H1 (cell line): Measurements from ENCODE around the gene CMIP. TPM values are rescaled to one million over a fixed set of nuclear protein-coding genes. Genes with fewer than 3 reads are reported as not detected.

Experiments
- CTCF ChIA-PET: fragments of 300-600 bp; sonication (Branson Sonifier 250); formaldehyde crosslinking; loops from one replicate; lab custom pipeline; 2021; ENCODE audit not compliant: partially characterized antibody; lab: Charles Lee
- POLR2A ChIA-PET: fragments of 300-600 bp; sonication (Branson Sonifier 250); formaldehyde crosslinking; loops from one replicate; lab custom pipeline; 2021; ENCODE audit warnings: inconsistent platforms; ENCODE audit not compliant: partially characterized antibody; lab: Charles Lee
- DNase-seq, 2 experiments: peaks; one replicate each; pipeline versions ENCODE4 v3.0.0 to v3.0.0-alpha.2; 2010 to 2022; ENCODE audit warnings: low spot score in 2 of 2, low read depth in 1 of 2, mixed read lengths in 1 of 2
- FAIRE-seq: peaks from 2 replicates; lab custom pipeline; 2011; peaks lifted over from hg19 to GRCh38; lab: Jason Lieb, UNC
- H2AFZ ChIP-seq: 2 replicates; pipeline ENCODE4 v1.8.1; 2012; ENCODE audit warnings: low read length, inconsistent platforms
- H2AK5ac ChIP-seq: 2 replicates; pipeline ENCODE4 v1.6.1; 2013; ENCODE audit warnings: low read depth, low read length
- H2BK120ac ChIP-seq: replicated peaks from 2 replicates; pipeline ENCODE3; 2013; ENCODE audit warnings: low read depth, low read length, inconsistent platforms
- H2BK12ac ChIP-seq: 2 replicates; pipeline ENCODE4 v1.6.1; 2013; ENCODE audit warnings: low read depth, low read length
- H2BK15ac ChIP-seq: 2 replicates; pipeline ENCODE4 v1.6.1; 2013; ENCODE audit warnings: low read length
- H2BK20ac ChIP-seq: 2 replicates; pipeline ENCODE4 v1.6.1; 2013; ENCODE audit warnings: low read length
- H2BK5ac ChIP-seq: 2 replicates; pipeline ENCODE4 v1.6.1; 2013; ENCODE audit warnings: low read depth, low read length
- H3K14ac ChIP-seq: 2 replicates; pipeline ENCODE4 v1.6.1; 2013; ENCODE audit warnings: inconsistent platforms; ENCODE audit not compliant: insufficient read length
- H3K18ac ChIP-seq: 2 replicates; pipeline ENCODE4 v1.6.1; 2013; ENCODE audit warnings: low read length; ENCODE audit errors: extremely low read depth
- H3K23ac ChIP-seq: 2 replicates; pipeline ENCODE4 v1.6.1; 2013; ENCODE audit warnings: inconsistent platforms; ENCODE audit not compliant: insufficient read length
- H3K23me2 ChIP-seq: 2 replicates; pipeline ENCODE4 v1.6.1; 2013; ENCODE audit warnings: low read depth, low read length
- H3K27ac ChIP-seq: 2 replicates; pipeline ENCODE4 v1.6.1; 2011; ENCODE audit warnings: low read depth, low read length, inconsistent platforms
- H3K27me3 ChIP-seq, 4 experiments: replicated peaks in 1 of 4; 1 replicate in 1 of 4; 2 replicates in 3 of 4; pipeline versions ENCODE4 v1.6.1 to v1.8.1; 2011 to 2013; ENCODE audit warnings: low read length in 3 of 4, mild to moderate bottlenecking in 3 of 4, inconsistent platforms in 2 of 4, mixed read lengths in 2 of 4, moderate library complexity in 1 of 4; ENCODE audit not compliant: control insufficient read depth in 3 of 4, insufficient read depth in 3 of 4; ENCODE audit errors: extremely low read depth in 1 of 4
- H3K36me3 ChIP-seq, 4 experiments: 2 replicates each; pipeline versions ENCODE4 v1.6.1 to v1.8.1; 2011 to 2013; ENCODE audit warnings: mild to moderate bottlenecking in 4 of 4, low read length in 3 of 4, moderate library complexity in 2 of 4, control low read depth in 1 of 4, inconsistent platforms in 1 of 4; ENCODE audit not compliant: insufficient read depth in 4 of 4, control insufficient read depth in 2 of 4
- H3K4ac ChIP-seq: replicated peaks from 2 replicates; pipeline ENCODE3; 2013; ENCODE audit warnings: low read length, low read depth, mixed read lengths, inconsistent platforms; ENCODE audit not compliant: insufficient read length
- H3K4me1 ChIP-seq, 4 experiments: replicated peaks in 1 of 4; 1 replicate in 1 of 4; 2 replicates in 3 of 4; pipeline versions ENCODE4 v1.6.1 to v1.8.1; 2011 to 2013; ENCODE audit warnings: low read length in 3 of 4, inconsistent platforms in 2 of 4, mixed read lengths in 1 of 4; ENCODE audit not compliant: insufficient read depth in 4 of 4, control insufficient read depth in 3 of 4
- H3K4me2 ChIP-seq, 2 experiments: 2 replicates each; pipeline versions ENCODE4 v1.6.1 to v1.8.1; 2011 to 2013; ENCODE audit warnings: low read depth in 2 of 2, low read length in 2 of 2, control low read depth in 1 of 2, inconsistent platforms in 1 of 2, mild to moderate bottlenecking in 1 of 2; ENCODE audit not compliant: insufficient read depth in 1 of 2
- H3K4me3 ChIP-seq, 4 experiments: fragments of 200-600, 300-600 bp in 1 of 4; sonication (generic), shearing (Covaris generic), sonication (Bioruptor Twin) in 1 of 4; 2 replicates each; pipeline versions ENCODE4 v1.5.1 to v1.8.1; 2011 to 2016; ENCODE audit warnings: low read length in 4 of 4, low read depth in 3 of 4, control low read depth in 2 of 4, inconsistent platforms in 2 of 4, mild to moderate bottlenecking in 2 of 4, mixed read lengths in 1 of 4, moderate library complexity in 1 of 4; ENCODE audit not compliant: insufficient read depth in 2 of 4; ENCODE audit errors: extremely low read depth in 1 of 4
- H3K56ac ChIP-seq: replicated peaks from 2 replicates; pipeline ENCODE3; 2013; ENCODE audit warnings: low read depth, mild to moderate bottlenecking, mixed read lengths, low read length, inconsistent platforms; ENCODE audit not compliant: insufficient read length
- H3K79me1 ChIP-seq: 2 replicates; pipeline ENCODE4 v1.6.1; 2013; ENCODE audit warnings: low read depth, low read length, control low read depth
- H3K79me2 ChIP-seq, 2 experiments: 2 replicates each; pipeline versions ENCODE4 v1.6.1 to v1.8.1; 2012 to 2013; ENCODE audit warnings: low read length in 2 of 2, mild to moderate bottlenecking in 2 of 2, inconsistent platforms in 1 of 2; ENCODE audit not compliant: insufficient read depth in 2 of 2, control insufficient read depth in 1 of 2
- H3K9ac ChIP-seq, 4 experiments: replicated peaks in 1 of 4; 1 replicate in 1 of 4; 2 replicates in 3 of 4; pipeline versions ENCODE4 v1.6.1 to v1.8.1; 2011 to 2013; ENCODE audit warnings: low read depth in 3 of 4, low read length in 3 of 4, control low read depth in 2 of 4, mild to moderate bottlenecking in 2 of 4, moderate library complexity in 2 of 4, inconsistent platforms in 1 of 4; ENCODE audit errors: extremely low read depth in 1 of 4
- H3K9me3 ChIP-seq, 2 experiments: 2 replicates each; pipeline versions ENCODE4 v1.6.1 to v1.8.1; 2012 to 2013; ENCODE audit warnings: mild to moderate bottlenecking in 2 of 2, moderate library complexity in 2 of 2, control low read depth in 1 of 2, inconsistent platforms in 1 of 2, low read depth in 1 of 2, low read length in 1 of 2, mixed read lengths in 1 of 2; ENCODE audit not compliant: insufficient read depth in 2 of 2
- H4K20me1 ChIP-seq, 2 experiments: replicated peaks in 1 of 2; 2 replicates each; pipeline versions ENCODE3 to v1.8.1; 2011 to 2013; ENCODE audit warnings: inconsistent platforms in 2 of 2, low read length in 2 of 2, mild to moderate bottlenecking in 1 of 2; ENCODE audit not compliant: insufficient read depth in 2 of 2, control insufficient read depth in 1 of 2
- H4K5ac ChIP-seq: 2 replicates; pipeline ENCODE4 v1.6.1; 2013; ENCODE audit warnings: low read length, low read depth, mixed read lengths, inconsistent platforms; ENCODE audit not compliant: insufficient read length
- H4K8ac ChIP-seq: 2 replicates; pipeline ENCODE4 v1.8.0; 2013; ENCODE audit warnings: mild to moderate bottlenecking, moderate library complexity, low read length, inconsistent platforms; ENCODE audit not compliant: insufficient read depth; ENCODE audit errors: extremely low read depth
- H4K91ac ChIP-seq: replicated peaks from 2 replicates; pipeline ENCODE3; 2013; ENCODE audit warnings: low read length, mixed read lengths, inconsistent platforms; ENCODE audit not compliant: insufficient read length
- EGR1 ChIP-seq: IDR thresholded peaks from 2 replicates; pipeline ENCODE4 v1.6.1; 2011; ENCODE audit warnings: low read depth, low read length, borderline replicate concordance
- POLR2A ChIP-seq, 2 experiments: IDR thresholded peaks; 1 replicate in 1 of 2; 2 replicates in 1 of 2; pipeline ENCODE4 v1.6.1; 2011; ENCODE audit warnings: low read depth in 2 of 2, low read length in 2 of 2, mild to moderate bottlenecking in 2 of 2; ENCODE audit errors: control extremely low read depth in 1 of 2
- RAD21 ChIP-seq, 2 experiments: IDR thresholded peaks in 1 of 2; conservative IDR thresholded peaks in 1 of 2; 2 replicates each; pipeline ENCODE4 v1.6.1; 2011; ENCODE audit warnings: low read depth in 2 of 2, low read length in 2 of 2, improper control_type of control experiment in 1 of 2, inconsistent platforms in 1 of 2, mild to moderate bottlenecking in 1 of 2, moderate library complexity in 1 of 2
- SP2 ChIP-seq: IDR thresholded peaks from 2 replicates; pipeline ENCODE4 v1.6.1; 2012; ENCODE audit warnings: mild to moderate bottlenecking, low read length, inconsistent platforms
- YY1 ChIP-seq: IDR thresholded peaks from 2 replicates; pipeline ENCODE4 v1.6.1; 2011; ENCODE audit warnings: low read depth, mild to moderate bottlenecking, low read length
- WGBS, 2 experiments: shearing (Covaris generic) in 1 of 2; methylation state at CpG; one replicate each; pipeline versions ENCODE4 v1.1.6 to v1.1.7; 2013 to 2015; ENCODE audit warnings: low lambda C conversion rate in 2 of 2, mixed read lengths in 2 of 2, inconsistent platforms in 1 of 2, low coverage in 1 of 2, missing lambda C conversion rate in 1 of 2; ENCODE audit not compliant: insufficient replicate concordance in 2 of 2, insufficient coverage in 1 of 2, insufficient read length in 1 of 2; ENCODE audit errors: extremely low coverage in 1 of 2, missing lambda C conversion rate in 1 of 2; 5-methylcytosine and 5-hydroxymethylcytosine counted together
- polyA plus RNA-seq, 7 experiments: library from polyadenylated mRNA; depleted of rRNA in 3 of 7; stranded (reverse) in 5 of 7; unstranded in 2 of 7; fragments of >200 nt in 5 of 7; fragments of 200-250 nt in 2 of 7; gene quantifications; 1 replicate in 5 of 7; 2 replicates in 1 of 7; 4 replicates in 1 of 7; pipeline versions ENCODE4 v1.2.1 to v1.2.3, GENCODE V29; 2011 to 2013; ENCODE audit warnings: missing spikeins in 2 of 7, mixed read lengths in 2 of 7
- total RNA-seq: library from RNA; stranded (reverse); fragmentation: NEBNext Ultra II Directional; extraction: Animal tissue kit (Norgen Biotek cat#: 25700); gene quantifications from 2 replicates; pipeline ENCODE4 v1.2.1, GENCODE V29; 2021
- TF ChIP-seq, protein P1 (sequence below): IDR thresholded peaks from 2 replicates; pipeline ENCODE4 v1.6.1; 2011; ENCODE audit warnings: low read depth, mild to moderate bottlenecking, low read length; ENCODE audit not compliant: insufficient read depth
- TF ChIP-seq, protein P2 (sequence below): IDR thresholded peaks from 2 replicates; pipeline ENCODE4 v1.6.1; 2012; ENCODE audit warnings: inconsistent platforms

CMIP gene
- total and polyA plus RNA-seq, 2 of the 8 experiments (the other 6 are each of a cell fraction or from before 2014, with no cell fraction given) = 7.9 to 53.2 TPM

DNA sequence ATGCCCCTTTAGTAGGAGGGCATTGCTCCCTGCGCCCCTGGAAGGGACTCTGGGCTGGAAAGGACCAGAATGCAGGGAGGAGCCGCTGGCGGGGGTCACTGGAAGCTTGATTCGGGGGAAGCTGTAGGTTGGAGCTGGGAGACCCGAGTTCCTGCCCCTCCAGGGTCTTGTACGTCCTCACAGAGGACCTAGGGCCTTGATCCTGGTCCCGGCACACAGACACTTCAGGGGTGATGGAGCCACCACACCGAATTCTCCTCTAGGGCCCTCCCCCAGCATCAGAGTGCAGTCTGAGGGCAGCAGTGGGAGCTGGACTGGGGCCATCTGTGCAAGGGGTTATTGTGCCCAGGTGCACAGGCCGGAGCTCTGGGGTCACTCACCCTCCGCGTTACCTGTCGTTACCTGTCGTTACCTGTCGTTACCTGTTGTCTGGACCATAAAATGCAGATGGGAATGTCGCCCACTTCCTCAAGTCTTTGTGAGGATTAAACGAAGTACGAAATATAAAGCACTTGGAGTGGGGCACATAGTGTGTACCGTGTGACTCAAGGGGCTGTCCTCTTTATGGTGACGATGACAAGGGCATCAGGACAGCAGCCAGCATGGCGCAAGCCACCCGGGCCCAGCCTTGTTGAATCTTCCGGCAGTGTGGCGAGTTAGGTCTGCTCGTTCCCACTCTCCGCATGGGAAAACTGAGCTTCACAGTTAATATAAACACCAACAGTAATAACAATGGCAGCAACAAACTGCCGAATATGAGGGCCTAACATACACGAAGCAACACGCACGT lies 48.6 kb downstream of the CMIP start:
- Histone ChIP-seq H4K20me1 (peaks cover 18 to 26% of the 10 kb centered on the region in 2 experiments), H3K27ac (no peak overlapping the region), H3K18ac (no peak overlapping the region; the same call in 1 of the 2 replicates), H2BK5ac (no peak overlapping the region), H3K4me3 (no peak overlapping the region), H3K14ac (no peak overlapping the region), H3K4me2 (no peak overlapping the region), H4K91ac (no peak overlapping the region), H3K27me3 (no peaks in the 10 kb centered on the region), H2BK20ac (no peak overlapping the region), H2AFZ (no peak overlapping the region), H3K79me2 (peaks cover 7 to 93% of the 10 kb centered on the region in 2 experiments; a peak in 3 of 4 replicates), H4K5ac (no peak overlapping the region), H3K79me1 (peaks cover 29% of the 10 kb centered on the region), H3K23ac (no peak overlapping the region), H2AK5ac (no peak overlapping the region; the same call in none of the 2 replicates), H3K23me2 (no peaks in the 10 kb centered on the region), H3K56ac (no peak overlapping the region), H3K36me3 (no peaks in the 10 kb centered on the region), H2BK12ac (no peak overlapping the region), H3K4me1 (peaks cover 0 to 12% (median 6%) of the 10 kb centered on the region in 4 experiments; a peak in 4 of 7 replicates), H2BK15ac (no peak overlapping the region), H3K4ac (peak overlapping the region; percentile 57), H3K9me3 (no peaks in the 10 kb centered on the region), H2BK120ac (no peak overlapping the region), H3K9ac (no peak overlapping the region), H4K8ac (no peak overlapping the region; the same call in 1 of the 2 replicates)
- WGBS, 2 experiments = 87% methylated on average over 29 of the region's 29 CpGs; no CpG with 5 or more reads in 1 of the 2 experiments
- FAIRE-seq (no peak), DNase-seq (no peak)
- ChIA-PET CTCF (interaction anchor here (0.9 to 5.2 kb wide), 11 partner anchors 9 to 232 kb away, joined by 3 to 18 read pairs (median 3); no protein-coding TSS in a partner anchor), POLR2A (interaction anchor here (1.1 to 1.4 kb wide), 2 partner anchors 12 to 38 kb away, joined by 3 to 4 read pairs; no protein-coding TSS in a partner anchor)
- TF ChIP-seq RAD21 (IDR thresholded peaks at IDR 0.05 in 1 of 2, conservative IDR thresholded peaks at IDR 0.05 in 1 of 2; ENCODE audit: low read depth in 2 of 2, low read length in 2 of 2) (no peak), SP2 (no peak), YY1 (no peak), EGR1 (no peak), POLR2A (IDR thresholded peaks at IDR 0.05; ENCODE audit: control extremely low read depth in 1 of 2, low read depth in 2 of 2, low read length in 2 of 2) (no peak)
- TF ChIP-seq, protein P1, sequence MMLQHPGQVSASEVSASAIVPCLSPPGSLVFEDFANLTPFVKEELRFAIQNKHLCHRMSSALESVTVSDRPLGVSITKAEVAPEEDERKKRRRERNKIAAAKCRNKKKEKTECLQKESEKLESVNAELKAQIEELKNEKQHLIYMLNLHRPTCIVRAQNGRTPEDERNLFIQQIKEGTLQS = no peak
- TF ChIP-seq, protein P2, sequence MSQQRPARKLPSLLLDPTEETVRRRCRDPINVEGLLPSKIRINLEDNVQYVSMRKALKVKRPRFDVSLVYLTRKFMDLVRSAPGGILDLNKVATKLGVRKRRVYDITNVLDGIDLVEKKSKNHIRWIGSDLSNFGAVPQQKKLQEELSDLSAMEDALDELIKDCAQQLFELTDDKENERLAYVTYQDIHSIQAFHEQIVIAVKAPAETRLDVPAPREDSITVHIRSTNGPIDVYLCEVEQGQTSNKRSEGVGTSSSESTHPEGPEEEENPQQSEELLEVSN = no peak
